Fibroblast of lung (primary cell): ENCODE measurements around the gene SRP19. TPM values are rescaled to one million over a fixed set of nuclear protein-coding genes. Genes with fewer than 3 reads are reported as not detected.

Experiments used
- DNase-seq, 2 donors: peaks; one replicate each; pipeline versions ENCODE4 v3.0.0 to v3.0.0-alpha.2; 2010; ENCODE audit warnings: low read depth in 2 of 2
- H2AFZ ChIP-seq: 2 replicates; pipeline ENCODE4 v1.5.1; 2012; ENCODE audit warnings: low read length, control low read depth, inconsistent platforms
- H3K27ac ChIP-seq: 2 replicates; pipeline ENCODE4 v1.5.1; 2011; ENCODE audit warnings: low read length, control low read depth; ENCODE audit not compliant: insufficient read depth
- H3K27me3 ChIP-seq: 2 replicates; pipeline ENCODE4 v1.5.1; 2011; ENCODE audit warnings: mild to moderate bottlenecking, low read length; ENCODE audit not compliant: control insufficient read depth, insufficient read depth
- H3K36me3 ChIP-seq: 2 replicates; pipeline ENCODE4 v1.5.1; 2011; ENCODE audit warnings: low read length; ENCODE audit not compliant: control insufficient read depth, insufficient read depth
- H3K4me1 ChIP-seq: 2 replicates; pipeline ENCODE4 v1.5.1; 2011; ENCODE audit warnings: low read length; ENCODE audit not compliant: control insufficient read depth, insufficient read depth; ENCODE audit errors: extremely low read depth
- H3K4me2 ChIP-seq: 2 replicates; pipeline ENCODE4 v1.5.1; 2011; ENCODE audit warnings: low read length, control low read depth; ENCODE audit not compliant: insufficient read depth; ENCODE audit errors: extremely low read depth
- H3K4me3 ChIP-seq, 4 experiments: fragments of 200-600 bp in 1 of 4; sonication (generic) in 1 of 4; replicated peaks in 1 of 4; 2 replicates each; pipeline ENCODE4 v1.5.1; 2011 to 2016; ENCODE audit warnings: low read length in 4 of 4, low read depth in 3 of 4, mild to moderate bottlenecking in 3 of 4, control low read depth in 2 of 4, inconsistent platforms in 1 of 4, mixed read lengths in 1 of 4; ENCODE audit not compliant: insufficient read depth in 1 of 4; ENCODE audit errors: control extremely low read depth in 1 of 4
- H3K79me2 ChIP-seq: 2 replicates; pipeline ENCODE4 v1.5.1; 2012; ENCODE audit warnings: mild to moderate bottlenecking, low read length, inconsistent platforms; ENCODE audit not compliant: control insufficient read depth, insufficient read depth
- H3K9ac ChIP-seq: 2 replicates; pipeline ENCODE4 v1.5.1; 2011; ENCODE audit warnings: mild to moderate bottlenecking, low read length, control low read depth; ENCODE audit not compliant: insufficient read depth
- H3K9me3 ChIP-seq: 2 replicates; pipeline ENCODE4 v1.5.1; 2012; ENCODE audit warnings: low read depth, low read length; ENCODE audit not compliant: control insufficient read depth, insufficient read depth
- H4K20me1 ChIP-seq: 2 replicates; pipeline ENCODE4 v1.5.1; 2011; ENCODE audit warnings: low read length; ENCODE audit not compliant: control insufficient read depth, insufficient read depth; ENCODE audit errors: extremely low read depth
- EZH2 ChIP-seq: IDR thresholded peaks from 2 replicates; pipeline ENCODE4 v1.5.1; 2012; ENCODE audit warnings: low read length, control low read depth, mild to moderate bottlenecking; ENCODE audit errors: missing control alignments
- polyA plus RNA-seq, 2 donors: library from polyadenylated mRNA; depleted of rRNA in 1 of 2; stranded (reverse) in 1 of 2; unstranded in 1 of 2; fragments of >200 nt; gene quantifications; 2 replicates each; pipeline ENCODE4 v1.2.1, GENCODE V29; 2011 to 2012; ENCODE audit warnings: missing spikeins in 1 of 2
- total RNA-seq: library from RNA; depleted of rRNA; stranded (reverse); fragments of >200 nt; gene quantifications from 2 replicates; pipeline ENCODE4 v1.2.1, GENCODE V29; 2014
- TF ChIP-seq, protein P1 (sequence below), 2 donors: IDR thresholded peaks in 1 of 2; conservative IDR thresholded peaks in 1 of 2; 1 replicate in 1 of 2; 2 replicates in 1 of 2; pipeline ENCODE4 v1.5.1; 2011 to 2012; ENCODE audit warnings: low read length in 2 of 2, control low read depth in 1 of 2, inconsistent platforms in 1 of 2, low read depth in 1 of 2, mild to moderate bottlenecking in 1 of 2

Gene SRP19
- total and polyA plus RNA-seq, 2 donors (not counting 1 experiment from before 2014, with no cell fraction given): 58.5 to 118 TPM

GRCh38 chr5:112822456-112822855 is 38.6 kb upstream of the SRP19 start:
- Histone ChIP-seq H3K36me3 (no peaks in the 10 kb centered on the region), H3K9ac (no peak overlapping the region), H4K20me1 (no peaks in the 10 kb centered on the region)

GRCh38 chr5:112823181-112823580 is 37.9 kb upstream of the SRP19 start:
- Histone ChIP-seq H3K27ac (no peak overlapping the region), H3K79me2 (no peaks in the 10 kb centered on the region), H3K36me3 (no peaks in the 10 kb centered on the region), H3K27me3 (no peaks in the 10 kb centered on the region), H2AFZ (no peak overlapping the region), H3K9ac (no peak overlapping the region), H3K4me3 (no peak overlapping the region), H3K4me1 (no peaks in the 10 kb centered on the region), H3K9me3 (no peaks in the 10 kb centered on the region), H3K4me2 (no peak overlapping the region), H4K20me1 (no peaks in the 10 kb centered on the region)
- TF ChIP-seq, protein P1, sequence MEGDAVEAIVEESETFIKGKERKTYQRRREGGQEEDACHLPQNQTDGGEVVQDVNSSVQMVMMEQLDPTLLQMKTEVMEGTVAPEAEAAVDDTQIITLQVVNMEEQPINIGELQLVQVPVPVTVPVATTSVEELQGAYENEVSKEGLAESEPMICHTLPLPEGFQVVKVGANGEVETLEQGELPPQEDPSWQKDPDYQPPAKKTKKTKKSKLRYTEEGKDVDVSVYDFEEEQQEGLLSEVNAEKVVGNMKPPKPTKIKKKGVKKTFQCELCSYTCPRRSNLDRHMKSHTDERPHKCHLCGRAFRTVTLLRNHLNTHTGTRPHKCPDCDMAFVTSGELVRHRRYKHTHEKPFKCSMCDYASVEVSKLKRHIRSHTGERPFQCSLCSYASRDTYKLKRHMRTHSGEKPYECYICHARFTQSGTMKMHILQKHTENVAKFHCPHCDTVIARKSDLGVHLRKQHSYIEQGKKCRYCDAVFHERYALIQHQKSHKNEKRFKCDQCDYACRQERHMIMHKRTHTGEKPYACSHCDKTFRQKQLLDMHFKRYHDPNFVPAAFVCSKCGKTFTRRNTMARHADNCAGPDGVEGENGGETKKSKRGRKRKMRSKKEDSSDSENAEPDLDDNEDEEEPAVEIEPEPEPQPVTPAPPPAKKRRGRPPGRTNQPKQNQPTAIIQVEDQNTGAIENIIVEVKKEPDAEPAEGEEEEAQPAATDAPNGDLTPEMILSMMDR (conservative IDR thresholded peaks at IDR 0.05 in 1 of 2, IDR thresholded peaks at IDR 0.05 in 1 of 2; ENCODE audit: low read depth in 1 of 2, low read length in 2 of 2): no peak
- TF ChIP-seq EZH2: no peak
- no peak for DNase-seq

More at GRCh38 chr5:112822456-112822855, 38.6 kb upstream of the SRP19 start:
- Histone ChIP-seq H3K4me1 (no peaks in the 10 kb centered on the region), H2AFZ (no peak overlapping the region), H3K27ac (no peak overlapping the region), H3K4me3 (no peak overlapping the region), H3K9me3 (no peaks in the 10 kb centered on the region), H3K79me2 (no peaks in the 10 kb centered on the region), H3K4me2 (no peak overlapping the region), H3K27me3 (no peaks in the 10 kb centered on the region)
- TF ChIP-seq, protein P1 (conservative IDR thresholded peaks at IDR 0.05 in 1 of 2, IDR thresholded peaks at IDR 0.05 in 1 of 2; ENCODE audit: low read depth in 1 of 2, low read length in 2 of 2): no peak
- no peak for TF ChIP-seq EZH2
- DNase-seq: no peak

DNA sequence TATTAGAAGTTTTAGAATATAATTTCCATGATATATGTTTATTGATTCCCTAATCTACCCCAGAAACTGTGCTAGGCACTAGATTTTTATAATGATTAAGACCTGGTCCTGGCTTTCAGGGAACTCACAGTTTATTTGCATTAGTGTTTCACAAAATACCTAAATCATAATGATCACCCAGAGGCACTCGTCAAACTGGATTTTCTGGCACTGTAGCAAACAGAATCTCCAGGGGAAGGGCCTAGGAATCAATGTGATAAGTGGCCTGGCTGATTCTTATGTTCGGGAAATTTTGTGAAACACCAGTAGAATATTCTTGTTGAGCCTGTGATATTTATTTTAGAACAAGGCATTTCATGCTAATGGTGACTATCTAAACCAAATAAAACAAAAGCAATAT is 37.4 kb upstream of the SRP19 start:
- H3K4me1 ChIP-seq: no peaks in the 10 kb centered on the region
- DNase-seq: no peak
- H3K9me3 ChIP-seq: no peaks in the 10 kb centered on the region
- no peaks in the 10 kb centered on the region for H3K36me3 ChIP-seq
- no peaks in the 10 kb centered on the region for H3K79me2 ChIP-seq
- H2AFZ ChIP-seq: no peak overlapping the region
- no peak overlapping the region for H3K9ac ChIP-seq
- no peaks in the 10 kb centered on the region for H3K27me3 ChIP-seq
- H4K20me1 ChIP-seq: no peaks in the 10 kb centered on the region
- no peak overlapping the region for H3K4me3 ChIP-seq
- no peak overlapping the region for H3K27ac ChIP-seq
- TF ChIP-seq EZH2: no peak
- TF ChIP-seq, protein P1 (conservative IDR thresholded peaks at IDR 0.05 in 1 of 2, IDR thresholded peaks at IDR 0.05 in 1 of 2; ENCODE audit: low read depth in 1 of 2, low read length in 2 of 2): no peak
- no peak overlapping the region for H3K4me2 ChIP-seq
